Neural cell (in vitro differentiated cells): ENCODE data around the gene USF1. TPM values are rescaled to one million over a fixed set of nuclear protein-coding genes. Genes with fewer than 3 reads are reported as not detected.

Experiments used
- H2AFZ ChIP-seq: fragments of 200-600, 300-800 bp; sonication (generic), shearing (Covaris generic); 2 replicates; pipeline ENCODE4 v1.6.0; 2014; ENCODE audit warnings: low read depth, mild to moderate bottlenecking, antibody characterized with exemption, low read length, moderate library complexity
- H3F3A ChIP-seq: fragments of 200-600 bp; shearing (Covaris generic); 2 replicates; pipeline ENCODE4 v1.6.1; 2016; ENCODE audit warnings: mild to moderate bottlenecking, moderate library complexity, mixed read lengths, antibody characterized with exemption, low read length; ENCODE audit not compliant: insufficient read depth, poor library complexity, severe bottlenecking
- H3K27ac ChIP-seq: fragments of 200-600, 300-800 bp; sonication (generic), shearing (Covaris generic); 2 replicates; pipeline ENCODE4 v1.5.1; 2014; ENCODE audit warnings: mild to moderate bottlenecking, low read length, moderate library complexity
- H3K27me3 ChIP-seq: fragments of 300-800, 200-600 bp; sonication (generic), shearing (Covaris generic); 2 replicates; pipeline ENCODE4 v1.6.0; 2014; ENCODE audit warnings: mild to moderate bottlenecking, low read depth, low read length, moderate library complexity; ENCODE audit not compliant: insufficient read depth
- H3K36me3 ChIP-seq: fragments of 300-800, 200-600 bp; sonication (generic), shearing (Covaris generic); 2 replicates; pipeline ENCODE4 v1.5.1; 2014; ENCODE audit warnings: mild to moderate bottlenecking, antibody characterized with exemption, low read length, moderate library complexity; ENCODE audit not compliant: insufficient read depth
- H3K4me2 ChIP-seq: fragments of 300-800, 200-600 bp; sonication (generic), shearing (Covaris generic); 2 replicates; pipeline ENCODE4 v1.6.0; 2014; ENCODE audit warnings: mild to moderate bottlenecking, low read length
- H3K4me3 ChIP-seq: fragments of 300-800, 200-600 bp; sonication (generic), shearing (Covaris generic); 2 replicates; pipeline ENCODE4 v1.5.1; 2014; ENCODE audit warnings: mild to moderate bottlenecking, low read length, moderate library complexity
- H3K79me2 ChIP-seq: fragments of 200-600 bp; shearing (Covaris generic); replicated peaks from 2 replicates; pipeline ENCODE4 v1.6.0; 2014; ENCODE audit warnings: mild to moderate bottlenecking, low read length, moderate library complexity; ENCODE audit not compliant: insufficient read depth
- H3K9ac ChIP-seq: fragments of 300-800, 200-600 bp; sonication (generic), shearing (Covaris generic); 2 replicates; pipeline ENCODE4 v1.6.1; 2016; ENCODE audit warnings: mild to moderate bottlenecking, low read length, mixed read lengths
- H3K9me2 ChIP-seq: fragments of 200-600 bp; shearing (Covaris generic); 2 replicates; pipeline ENCODE4 v1.6.1; 2016; ENCODE audit warnings: mild to moderate bottlenecking, low read length, mixed read lengths; ENCODE audit not compliant: insufficient read depth
- H3K9me3 ChIP-seq: fragments of 200-600, 300-800 bp; sonication (generic), shearing (Covaris generic); 2 replicates; pipeline ENCODE4 v1.6.1; 2016; ENCODE audit warnings: mild to moderate bottlenecking, mixed run types, low read length, moderate library complexity, mixed read lengths
- H4K20me1 ChIP-seq: fragments of 200-600 bp; shearing (Covaris generic); 2 replicates; pipeline ENCODE4 v1.6.1; 2016; ENCODE audit warnings: mild to moderate bottlenecking, mixed run types; ENCODE audit not compliant: insufficient read depth
- CTCF ChIP-seq: fragments of 450-650 bp; IDR thresholded peaks from 2 replicates; pipeline ENCODE4 v1.5.1; 2014; ENCODE audit warnings: antibody characterized with exemption, mild to moderate bottlenecking, moderate library complexity; ENCODE audit not compliant: poor library complexity, severe bottlenecking
- EP300 ChIP-seq: fragments of 450-650 bp; conservative IDR thresholded peaks from 2 replicates; pipeline ENCODE4 v1.6.1; 2014; ENCODE audit warnings: antibody characterized with exemption, mild to moderate bottlenecking, moderate library complexity; ENCODE audit not compliant: poor library complexity, severe bottlenecking
- EZH2 ChIP-seq: fragments of 200-600, 300-800 bp; shearing (Covaris generic), sonication (generic); IDR thresholded peaks from 2 replicates; pipeline ENCODE4 v1.6.1; 2014; ENCODE audit warnings: antibody characterized with exemption, low read length, borderline replicate concordance, mild to moderate bottlenecking; ENCODE audit not compliant: insufficient read depth, poor library complexity, severe bottlenecking
- MXI1 ChIP-seq: fragments of 450-650 bp; conservative IDR thresholded peaks from 2 replicates; pipeline ENCODE4 v1.6.1; 2014; ENCODE audit warnings: antibody characterized with exemption, mild to moderate bottlenecking; ENCODE audit not compliant: poor library complexity, severe bottlenecking
- POLR2AphosphoS5 ChIP-seq: IDR thresholded peaks from 2 replicates; pipeline ENCODE4 v1.6.1; 2012
- RAD21 ChIP-seq: fragments of 450-650 bp; conservative IDR thresholded peaks from 2 replicates; pipeline ENCODE4 v1.6.1; 2014; ENCODE audit warnings: antibody characterized with exemption, mild to moderate bottlenecking, moderate library complexity
- REST ChIP-seq: IDR thresholded peaks from 2 replicates; pipeline ENCODE4 v1.6.1; 2012; ENCODE audit warnings: borderline replicate concordance
- SMC3 ChIP-seq: fragments of 450-650 bp; conservative IDR thresholded peaks from 2 replicates; pipeline ENCODE4 v1.6.1; 2014; ENCODE audit warnings: antibody characterized with exemption, mild to moderate bottlenecking, moderate library complexity; ENCODE audit not compliant: poor library complexity
- TAF1 ChIP-seq: IDR thresholded peaks from 2 replicates; pipeline ENCODE4 v1.6.1; 2012; ENCODE audit warnings: low read depth
- polyA plus RNA-seq: library from polyadenylated mRNA; depleted of rRNA; stranded (reverse); fragments of >200 nt; gene quantifications from 2 replicates; pipeline ENCODE4 v1.2.3, GENCODE V29; 2014

Gene USF1
- polyA plus RNA-seq, 1 donor from 2014 or later, result 366 TPM

DNA sequence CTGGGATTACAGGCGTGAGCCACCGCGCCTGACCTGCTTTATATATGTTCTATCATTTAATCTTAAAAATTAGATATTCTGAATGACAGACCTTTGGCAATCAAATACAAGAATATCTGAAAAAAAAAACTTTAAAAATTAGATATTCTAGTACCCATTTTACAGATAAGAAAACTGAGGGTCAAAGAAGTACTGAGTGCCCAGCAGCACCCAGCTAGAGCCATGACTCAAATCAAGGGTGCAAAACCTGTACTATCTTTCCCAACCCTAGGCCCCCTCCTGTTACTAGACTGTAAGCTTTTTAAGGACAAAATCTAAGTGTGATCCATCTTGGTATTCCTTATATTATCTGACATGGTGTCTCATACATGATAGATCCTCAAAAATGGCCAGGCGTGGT, 15.6 kb upstream of the USF1 start:
- Histone ChIP-seq H3K27me3 (no peaks in the 10 kb centered on the region), H2AFZ (no peak overlapping the region), H3K9me2 (no peaks in the 10 kb centered on the region), H3K79me2 (no peaks in the 10 kb centered on the region), H3K9me3 (no peaks in the 10 kb centered on the region), H3K27ac (no peak overlapping the region), H3K36me3 (no peaks in the 10 kb centered on the region), H3K9ac (no peak overlapping the region), H3K4me3 (no peak overlapping the region), H4K20me1 (no peaks in the 10 kb centered on the region), H3K4me2 (no peak overlapping the region), H3F3A (no peaks in the 10 kb centered on the region)
- TF ChIP-seq EP300, result no peak
- TF ChIP-seq REST, result no peak
- no peak for TF ChIP-seq MXI1
- no peak for TF ChIP-seq RAD21
- TF ChIP-seq POLR2AphosphoS5, result no peak
- TF ChIP-seq TAF1, result no peak
- no peak for TF ChIP-seq EZH2

- Histone ChIP-seq H3K9me3 (no peaks in the 10 kb centered on the region), H3K27ac (no peak overlapping the region), H4K20me1 (no peaks in the 10 kb centered on the region), H3K79me2 (no peaks in the 10 kb centered on the region), H3K36me3 (no peaks in the 10 kb centered on the region), H3K4me2 (no peak overlapping the region), H3K4me3 (no peak overlapping the region), H2AFZ (no peak overlapping the region), H3K27me3 (no peaks in the 10 kb centered on the region), H3K9me2 (no peaks in the 10 kb centered on the region), H3K9ac (no peak overlapping the region), H3F3A (no peaks in the 10 kb centered on the region)
- TF ChIP-seq SMC3 (no peak), RAD21 (no peak), TAF1 (no peak), POLR2AphosphoS5 (no peak), REST (no peak), CTCF (no peak), MXI1 (no peak), EP300 (no peak), EZH2 (no peak)
Observed at GRCh38 chr1:161059293-161059692, 13.5 kb upstream of the USF1 start.
